Activated CD4-positive, alpha-beta T cell treated with anti-CD3 and anti-CD28 coated beads, Interleukin-2, amount 50 U/mL, for 24 hours (primary cell): Measurements from ENCODE around the gene RNPEPL1.

Source experiments
- DNase-seq, 2 donors: peaks; one replicate each; pipeline ENCODE4 v3.0.0-alpha.2; 2020; ENCODE audit warnings: low read depth in 1 of 2, low spot score in 1 of 2

RNPEPL1 gene

DNA sequence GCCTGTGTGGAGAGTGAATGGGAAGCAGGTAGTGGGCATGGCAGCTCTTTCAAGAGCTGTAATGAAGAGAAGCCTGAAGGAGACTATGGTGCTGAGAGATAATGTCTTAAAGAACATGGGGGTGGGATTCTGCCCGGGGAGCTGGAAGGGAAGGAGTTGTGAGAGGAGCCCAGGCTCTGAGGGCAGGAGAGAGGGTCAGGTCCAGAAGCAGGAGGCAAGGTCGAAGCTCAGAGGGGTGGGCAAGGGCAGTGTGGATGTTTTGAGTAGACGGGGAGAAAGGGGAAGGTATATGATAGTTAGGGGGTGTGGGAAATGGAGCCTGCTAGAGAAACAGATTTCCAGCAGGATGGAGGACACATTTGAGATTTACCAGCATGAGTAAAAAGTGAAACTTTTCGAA lies 20.4 kb downstream of the RNPEPL1 start:
- DNase-seq = no peak

- DNase-seq = no peak
Observed at GRCh38 chr2:240589375-240589774, 21.1 kb downstream of the RNPEPL1 start.

GRCh38 chr2:240589850-240590525 lies 21.7 kb downstream of the RNPEPL1 start:
- no peak for DNase-seq

DNA sequence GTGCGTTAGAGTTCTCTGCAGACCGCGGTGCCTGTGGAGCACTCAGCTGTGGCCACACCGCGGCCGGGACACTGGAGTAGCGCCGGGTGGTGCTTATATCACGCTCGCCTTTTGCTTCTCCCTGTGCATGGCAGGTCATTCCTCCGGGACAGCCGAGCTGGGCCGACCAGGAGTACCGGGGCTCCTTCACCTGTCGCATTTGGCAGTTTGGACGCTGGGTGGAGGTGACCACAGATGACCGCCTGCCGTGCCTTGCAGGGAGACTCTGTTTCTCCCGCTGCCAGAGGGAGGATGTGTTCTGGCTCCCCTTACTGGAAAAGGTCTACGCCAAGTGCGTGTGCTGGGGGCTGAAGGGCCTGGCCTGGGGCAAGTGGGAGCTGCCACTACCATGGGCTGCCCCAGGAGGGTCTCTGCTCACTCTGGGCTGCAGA lies 22.4 kb downstream of the RNPEPL1 start:
- DNase-seq = no peak

DNA sequence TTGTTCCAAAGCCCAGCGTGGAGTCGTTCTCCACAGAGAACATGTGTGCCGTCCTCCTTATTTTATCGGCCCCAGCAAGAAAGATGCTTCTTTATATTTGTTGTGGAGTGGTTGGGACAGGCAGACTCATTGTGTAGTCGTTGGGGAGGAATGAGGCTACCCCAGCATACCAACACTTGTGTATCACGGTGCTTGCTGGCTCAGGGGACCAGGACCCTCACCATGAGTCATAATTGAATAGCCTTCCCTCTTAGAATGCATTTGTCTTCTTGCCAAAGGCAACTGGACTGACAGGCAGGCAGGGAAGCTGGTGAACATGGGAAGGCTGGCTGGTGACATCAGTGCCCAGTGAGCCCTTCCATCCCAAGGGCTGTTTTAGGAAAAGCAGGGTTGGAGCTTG lies 22.9 kb downstream of the RNPEPL1 start:
- DNase-seq = no peak

DNA sequence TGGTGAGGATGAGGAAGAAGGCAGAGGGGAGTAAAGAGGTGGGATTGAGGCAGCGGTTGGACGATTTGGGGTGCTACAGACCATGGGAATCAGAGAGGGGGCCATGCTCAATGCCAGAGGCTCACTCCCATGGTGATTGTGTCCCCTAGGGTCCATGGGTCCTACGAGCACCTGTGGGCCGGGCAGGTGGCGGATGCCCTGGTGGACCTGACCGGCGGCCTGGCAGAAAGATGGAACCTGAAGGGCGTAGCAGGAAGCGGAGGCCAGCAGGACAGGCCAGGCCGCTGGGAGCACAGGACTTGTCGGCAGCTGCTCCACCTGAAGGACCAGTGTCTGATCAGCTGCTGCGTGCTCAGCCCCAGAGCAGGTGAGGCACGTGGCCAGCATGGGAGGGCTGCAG lies 23.5 kb downstream of the RNPEPL1 start:
- no peak for DNase-seq

DNA sequence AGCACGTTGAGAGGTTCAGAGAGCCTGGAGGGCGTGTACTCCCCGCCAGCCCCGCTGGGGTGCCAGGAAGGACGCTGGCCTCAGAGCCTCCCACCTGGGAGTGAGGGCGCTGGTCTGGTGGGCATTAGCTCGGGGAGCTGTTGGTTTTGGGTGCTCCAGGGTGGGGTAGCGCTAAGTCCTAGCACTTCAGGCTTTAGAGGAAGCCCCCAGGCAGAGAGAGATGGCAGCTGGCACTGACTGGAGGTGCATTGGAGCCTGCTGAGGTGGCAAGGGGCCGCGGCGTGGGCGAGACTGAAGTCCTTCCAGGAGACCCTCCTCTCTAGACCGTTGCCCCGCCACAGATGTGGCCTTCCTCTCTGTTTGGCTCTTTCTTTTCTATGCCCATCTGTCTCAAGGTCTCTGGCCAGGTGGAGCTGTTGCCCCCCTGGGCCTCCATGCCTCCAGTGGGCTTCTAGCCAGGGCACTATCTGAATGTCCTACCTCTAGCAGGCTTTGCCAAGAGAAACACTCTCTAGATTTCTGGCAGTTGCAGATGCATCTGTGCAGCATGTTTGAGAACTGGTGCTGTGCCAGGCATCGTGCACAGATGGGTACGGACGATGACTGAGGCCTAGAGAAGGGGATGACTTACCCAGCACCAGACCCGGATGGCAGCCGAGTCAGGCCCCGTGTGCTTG lies 24.9 kb downstream of the RNPEPL1 start:
- no peak for DNase-seq

GRCh38 chr2:240593703-240594451 lies 25.6 kb downstream of the RNPEPL1 start:
- DNase-seq = no peak

GRCh38 chr2:240594511-240595380 lies 26.5 kb downstream of the RNPEPL1 start:
- DNase-seq = no peak

DNA sequence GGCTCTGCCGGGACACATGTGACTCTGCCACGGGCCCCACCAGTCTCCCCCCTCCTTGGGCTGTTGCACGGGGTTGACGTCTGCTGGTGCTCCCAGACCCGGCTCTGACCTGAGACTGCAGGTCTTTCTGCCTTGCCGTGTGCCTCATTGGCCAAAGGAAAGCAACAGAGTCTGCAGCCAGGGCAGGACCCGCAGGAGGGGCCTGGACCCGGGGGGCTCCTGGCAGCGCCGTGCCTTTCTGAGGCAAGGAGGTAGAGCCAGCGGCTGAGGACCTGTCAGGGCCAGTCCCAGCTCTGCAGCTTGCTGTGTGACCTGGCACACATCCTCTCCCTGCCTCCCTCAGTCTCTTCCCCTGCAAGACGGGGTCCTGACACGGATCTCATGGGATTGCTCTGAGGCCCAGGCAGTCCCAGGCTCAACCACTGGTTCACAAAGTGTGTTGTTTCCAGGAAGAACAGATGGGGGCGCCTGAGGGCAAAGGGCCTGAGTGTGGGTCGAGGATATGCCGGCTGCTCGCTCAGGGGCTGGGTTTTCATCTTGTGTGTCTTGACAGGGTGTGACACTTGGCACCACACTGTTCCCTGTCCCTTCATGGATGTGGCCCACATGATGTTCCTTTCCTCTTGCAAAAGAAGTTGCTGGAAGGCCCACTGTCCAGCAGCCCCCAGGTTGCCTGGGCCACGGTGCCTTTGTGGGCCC lies 27.2 kb downstream of the RNPEPL1 start:
- peak in 1 of 2 donors; percentile 18 for DNase-seq

DNA sequence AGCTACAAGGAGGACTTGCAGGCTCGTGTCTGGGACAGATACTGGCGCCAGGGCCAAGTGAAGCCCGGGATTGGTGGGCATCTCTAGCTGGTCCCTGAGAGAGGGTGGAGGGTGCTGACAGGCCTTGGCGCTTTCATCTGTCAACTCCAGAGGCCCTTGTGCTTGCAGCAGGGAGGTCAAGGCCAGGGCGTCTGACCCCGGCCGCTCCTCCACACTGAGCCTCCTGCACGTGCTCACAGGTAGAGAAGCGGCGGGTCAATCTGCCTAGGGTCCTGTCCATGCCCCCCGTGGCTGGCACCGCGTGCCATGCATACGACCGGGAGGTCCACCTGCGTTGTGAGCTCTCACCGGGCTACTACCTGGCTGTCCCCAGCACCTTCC lies 27.8 kb downstream of the RNPEPL1 start:
- DNase-seq = no peak

DNA sequence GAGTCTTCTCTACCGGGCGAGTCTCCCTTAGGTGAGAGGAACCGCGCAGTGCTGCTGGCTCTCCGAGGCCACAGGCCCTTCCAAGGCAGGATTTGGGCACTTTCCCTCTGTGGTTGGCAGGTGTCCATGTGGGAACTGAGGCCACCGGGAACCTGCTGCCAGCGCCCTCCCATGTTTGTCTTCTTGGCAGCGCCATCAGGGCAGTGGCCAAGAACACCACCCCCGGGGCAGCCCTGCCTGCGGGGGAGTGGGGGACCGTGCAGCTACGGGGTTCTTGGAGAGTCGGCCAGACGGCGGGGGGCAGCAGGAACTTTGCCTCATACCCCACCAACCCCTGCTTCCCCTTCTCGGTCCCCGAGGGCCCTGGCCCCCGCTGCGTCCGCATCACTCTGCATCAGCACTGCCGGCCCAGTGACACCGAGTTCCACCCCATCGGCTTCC lies 28.2 kb downstream of the RNPEPL1 start:
- no peak for DNase-seq

DNA sequence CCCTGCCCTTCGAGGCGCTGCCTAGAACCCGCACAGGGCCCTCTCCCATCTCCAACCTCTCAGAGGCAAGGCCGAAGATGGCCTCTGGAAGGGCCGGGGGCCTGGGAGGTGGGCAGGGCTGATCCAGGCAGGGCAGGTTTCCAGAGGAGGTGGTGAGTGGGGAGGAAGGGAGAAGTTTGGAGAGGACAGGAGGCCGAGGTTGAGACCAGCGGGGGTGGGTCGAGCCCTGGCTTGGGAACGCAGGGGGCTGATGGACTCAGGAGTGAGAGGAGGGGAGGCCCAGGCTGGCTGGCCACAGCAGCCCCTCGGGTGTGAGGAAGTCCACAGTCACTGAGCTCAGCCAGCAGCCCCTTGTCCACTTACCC lies 28.8 kb downstream of the RNPEPL1 start:
- no peak for DNase-seq

DNA sequence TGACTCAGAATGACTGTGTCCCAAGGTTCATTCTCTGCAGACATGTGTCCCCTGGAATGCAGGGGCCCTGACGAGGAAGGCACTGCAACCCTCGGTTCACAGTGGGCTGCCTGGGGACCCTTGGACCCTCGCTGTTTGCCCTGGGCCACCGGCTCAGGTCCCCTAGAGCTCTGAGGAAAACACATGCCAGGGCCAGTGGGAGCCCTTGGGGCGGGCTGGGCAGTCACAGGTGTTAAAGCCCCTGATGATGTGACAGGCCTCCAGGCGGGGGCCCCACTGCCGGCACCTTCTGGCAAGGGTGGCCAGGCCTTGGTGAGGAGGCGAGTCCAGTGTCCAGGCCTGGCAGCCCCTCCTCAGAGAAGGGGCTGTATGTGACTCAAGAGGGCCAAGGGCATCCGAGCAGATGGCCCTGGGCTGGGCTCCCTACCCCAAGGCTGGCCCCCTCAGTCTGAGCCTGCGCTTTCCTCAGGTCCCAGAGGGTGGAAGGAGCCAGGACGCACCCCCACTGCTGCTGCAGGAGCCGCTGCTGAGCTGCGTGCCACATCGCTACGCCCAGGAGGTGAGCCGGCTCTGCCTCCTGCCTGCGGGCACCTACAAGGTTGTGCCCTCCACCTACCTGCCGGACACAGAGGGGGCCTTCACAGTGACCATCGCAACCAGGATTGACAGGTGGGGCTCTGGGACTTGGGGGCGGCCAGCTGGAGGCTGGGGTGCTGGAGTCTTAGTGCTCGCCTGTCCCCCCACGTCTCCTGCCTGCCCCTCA lies 29.3 kb downstream of the RNPEPL1 start:
- no peak for DNase-seq

- no peak for DNase-seq
Observed at GRCh38 chr2:240598311-240598911, 30.1 kb downstream of the RNPEPL1 start.

DNA sequence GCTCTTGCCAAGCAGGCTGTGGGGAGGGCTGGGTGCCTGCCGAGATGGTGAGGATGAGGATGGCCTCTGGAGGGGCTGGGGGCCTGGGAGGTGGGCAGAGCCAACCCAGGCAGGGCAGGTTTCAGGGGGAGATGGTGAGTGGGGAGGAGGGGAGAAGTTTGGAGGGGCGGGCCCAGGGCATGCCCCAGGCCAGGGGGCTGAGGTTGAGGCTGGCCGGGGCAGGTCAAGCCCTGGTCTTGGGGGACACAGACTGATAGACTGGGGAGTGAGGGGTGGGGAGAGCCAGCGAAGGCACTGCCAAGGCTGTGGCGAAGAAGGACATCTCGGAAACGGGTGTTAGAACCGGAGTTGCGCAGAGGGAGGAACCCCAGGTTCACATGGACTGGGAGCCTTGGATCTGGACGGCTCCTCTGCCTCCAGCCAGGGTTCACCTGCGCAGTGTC lies 30.9 kb downstream of the RNPEPL1 start:
- DNase-seq = no peak

DNA sequence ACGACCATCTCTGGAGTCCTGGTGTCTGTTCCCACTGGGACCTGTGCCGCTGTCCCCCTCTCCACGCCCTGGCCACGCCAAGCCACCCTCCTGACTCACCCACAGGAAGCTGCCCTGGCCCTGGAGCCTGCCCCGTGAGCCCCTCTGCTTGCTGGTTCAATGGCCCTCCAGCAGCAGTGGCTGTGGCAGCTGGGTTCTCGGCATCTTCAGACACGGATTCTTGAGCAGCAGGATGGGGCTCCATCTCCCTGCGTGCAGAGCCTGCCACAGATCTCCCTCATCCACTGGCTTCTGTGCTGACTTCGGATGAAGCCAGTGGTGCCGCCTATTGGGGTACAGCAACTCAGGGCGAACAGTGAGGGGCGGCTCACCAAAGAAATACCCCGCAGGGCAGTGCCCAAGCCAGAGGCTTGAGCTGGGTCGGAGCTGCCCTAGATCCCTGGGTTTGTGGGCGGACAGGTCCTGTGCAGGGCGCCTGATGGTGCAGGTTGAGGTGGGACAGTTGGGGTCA lies 32.2 kb downstream of the RNPEPL1 start:
- no peak for DNase-seq

DNA sequence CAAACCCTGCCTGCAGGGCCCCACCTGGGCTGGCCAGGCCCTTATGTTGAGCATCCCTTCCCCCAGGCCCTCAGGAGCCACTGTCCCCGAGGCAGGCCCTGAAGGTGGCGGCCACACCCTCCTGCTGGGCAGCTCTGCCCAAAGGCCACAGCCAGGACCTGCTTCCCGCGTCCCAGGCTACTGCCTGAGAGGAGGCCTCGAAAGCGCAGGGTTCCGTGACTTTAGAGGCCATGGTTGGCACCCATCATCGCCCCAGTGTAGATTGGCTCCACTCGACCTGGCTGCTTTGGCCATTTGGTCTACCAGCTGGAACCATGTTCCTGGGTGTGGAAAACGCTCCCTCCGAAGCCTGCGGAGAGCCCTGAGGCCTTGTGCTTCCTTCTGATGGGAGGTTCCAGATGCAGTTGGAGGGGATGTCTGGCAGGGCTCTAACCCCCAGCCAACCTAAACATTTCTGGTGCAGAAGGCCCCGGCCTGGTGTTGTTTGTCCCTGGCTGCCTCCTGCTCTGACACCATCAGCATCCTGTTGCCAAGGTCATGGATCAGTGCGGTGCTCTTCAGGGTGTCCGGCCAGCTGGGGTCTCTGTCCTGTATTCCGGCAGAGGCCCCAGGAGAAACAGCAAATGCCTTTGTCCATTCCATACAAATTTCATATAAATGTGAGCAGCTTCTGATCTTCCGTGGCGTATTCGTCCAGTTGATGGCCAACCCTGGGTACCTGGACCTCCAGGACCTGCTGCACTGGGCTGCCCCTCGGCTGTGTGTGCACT lies 33.0 kb downstream of the RNPEPL1 start:
- DNase-seq = no peak

DNA sequence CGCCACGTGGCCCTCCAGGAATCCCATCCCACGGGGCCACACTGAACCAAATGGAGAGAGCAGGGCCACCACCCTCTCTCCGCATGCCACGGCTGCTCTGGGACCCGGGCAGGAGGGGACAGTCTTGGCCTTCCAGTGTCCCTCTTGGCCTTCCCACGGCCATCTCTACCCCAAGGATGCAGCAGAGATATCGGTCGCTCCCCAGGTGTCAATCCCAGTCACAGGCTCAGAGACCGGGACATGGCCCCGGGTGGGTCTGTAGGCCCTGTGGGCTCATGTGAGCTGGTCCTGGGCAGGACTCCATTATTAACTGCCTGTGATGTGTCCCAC lies 33.5 kb downstream of the RNPEPL1 start:
- no peak for DNase-seq
